Camera-type eye (tissue), 1 donor: ENCODE data around the gene PRR16. TPM values are rescaled to one million over a fixed set of nuclear protein-coding genes. Genes with fewer than 3 reads are reported as not detected.

Experiments used
- total RNA-seq: library from RNA; depleted of rRNA; stranded (reverse); fragments of >200 nt; gene quantifications from one replicate; pipeline ENCODE4 v1.2.3, GENCODE V29; 2014

PRR16 gene
- 5.5 TPM for total RNA-seq

GRCh38 chr5:120463991-120464626, at the start of gene PRR16:
TSS of gene PRR16 (plus strand) at chr5:120464300.

